ENCODE data around the gene SLIT3. TPM values are rescaled to one million over a fixed set of nuclear protein-coding genes. Genes with fewer than 3 reads are reported as not detected.

SLIT3 gene
- total and polyA plus RNA-seq, 8 donors = 1.2 to 24.5 (median 8.6) TPM

DNA sequence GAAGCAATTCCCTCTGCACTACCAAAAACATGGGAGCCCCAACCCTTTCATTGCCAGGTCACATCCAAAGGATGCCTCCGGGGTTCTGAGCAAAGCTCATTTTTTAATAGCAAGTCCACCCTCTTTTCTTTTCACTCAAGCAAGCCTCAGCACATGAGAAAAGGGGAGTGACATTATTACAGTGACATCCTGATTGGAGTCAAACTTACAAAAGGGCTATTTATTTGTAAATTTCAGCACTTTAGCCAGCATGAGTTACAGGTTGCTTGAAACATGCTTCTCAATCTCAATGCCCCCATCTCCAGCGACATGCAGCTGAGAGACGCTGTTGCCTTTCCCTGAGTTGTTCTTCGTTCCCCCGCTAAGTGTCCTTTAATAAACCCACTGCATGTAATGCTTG, 483.3 kb downstream of the SLIT3 start:
- 72 to 81% (median 79%) methylated on average over 5 of the region's 5 CpGs for WGBS, 5 donors
- Histone ChIP-seq H3K27ac (no peak overlapping the region), H3K4me3 (no peak overlapping the region), H3K9me3 (no peaks in the 10 kb centered on the region), H3K27me3 (no peaks in the 10 kb centered on the region), H3K36me3 (peaks cover 0 to 15% (median 0%) of the 10 kb centered on the region in 4 donors), H3K4me1 (no peaks in the 10 kb centered on the region)
- intact Hi-C loops (cut with DNase I; ENCODE audit: low total_unique reads) = no loop called here
- no peak for TF ChIP-seq EP300 (IDR thresholded peaks at IDR 0.05)
- TF ChIP-seq, protein P1, sequence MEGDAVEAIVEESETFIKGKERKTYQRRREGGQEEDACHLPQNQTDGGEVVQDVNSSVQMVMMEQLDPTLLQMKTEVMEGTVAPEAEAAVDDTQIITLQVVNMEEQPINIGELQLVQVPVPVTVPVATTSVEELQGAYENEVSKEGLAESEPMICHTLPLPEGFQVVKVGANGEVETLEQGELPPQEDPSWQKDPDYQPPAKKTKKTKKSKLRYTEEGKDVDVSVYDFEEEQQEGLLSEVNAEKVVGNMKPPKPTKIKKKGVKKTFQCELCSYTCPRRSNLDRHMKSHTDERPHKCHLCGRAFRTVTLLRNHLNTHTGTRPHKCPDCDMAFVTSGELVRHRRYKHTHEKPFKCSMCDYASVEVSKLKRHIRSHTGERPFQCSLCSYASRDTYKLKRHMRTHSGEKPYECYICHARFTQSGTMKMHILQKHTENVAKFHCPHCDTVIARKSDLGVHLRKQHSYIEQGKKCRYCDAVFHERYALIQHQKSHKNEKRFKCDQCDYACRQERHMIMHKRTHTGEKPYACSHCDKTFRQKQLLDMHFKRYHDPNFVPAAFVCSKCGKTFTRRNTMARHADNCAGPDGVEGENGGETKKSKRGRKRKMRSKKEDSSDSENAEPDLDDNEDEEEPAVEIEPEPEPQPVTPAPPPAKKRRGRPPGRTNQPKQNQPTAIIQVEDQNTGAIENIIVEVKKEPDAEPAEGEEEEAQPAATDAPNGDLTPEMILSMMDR (IDR thresholded peaks at IDR 0.05) = no peak
- no peak for TF ChIP-seq POLR2AphosphoS5 (IDR thresholded peaks at IDR 0.05)
- no peak for TF ChIP-seq POLR2A (IDR thresholded peaks at IDR 0.05)
- DNase-seq = no peak

DNA sequence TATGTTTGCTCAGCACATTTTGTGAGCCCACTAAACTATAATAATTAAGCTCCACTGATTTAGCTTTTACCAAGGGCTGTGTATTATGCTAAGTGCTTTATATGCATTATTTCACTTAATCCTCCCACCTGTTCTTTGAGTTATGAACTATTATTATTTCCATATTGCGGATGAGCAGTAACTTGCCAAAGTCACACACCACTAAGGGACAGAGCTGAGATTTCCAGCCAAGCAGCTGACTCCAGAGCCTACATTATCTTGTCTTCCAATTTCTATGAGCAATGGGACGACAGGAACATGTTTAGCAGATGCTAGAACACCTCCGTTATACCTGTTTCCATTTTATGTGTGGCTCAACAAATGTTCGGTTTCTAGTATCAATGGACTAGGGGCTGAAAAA, 484.3 kb downstream of the SLIT3 start:
- Histone ChIP-seq H3K4me1 (no peaks in the 10 kb centered on the region), H3K27me3 (no peaks in the 10 kb centered on the region), H3K36me3 (peaks cover 0 to 15% (median 0%) of the 10 kb centered on the region in 4 donors), H3K4me3 (no peak overlapping the region), H3K27ac (no peak overlapping the region), H3K9me3 (no peaks in the 10 kb centered on the region)
- TF ChIP-seq POLR2A (IDR thresholded peaks at IDR 0.05) (no peak), POLR2AphosphoS5 (IDR thresholded peaks at IDR 0.05) (no peak)
- TF ChIP-seq, protein P1 (IDR thresholded peaks at IDR 0.05) = no peak
- intact Hi-C loops (cut with DNase I; ENCODE audit: low total_unique reads) = no loop called here
- 87 to 91% (median 91%) methylated on average over 4 of the region's 4 CpGs for WGBS, 5 donors
- no peak for DNase-seq

DNA sequence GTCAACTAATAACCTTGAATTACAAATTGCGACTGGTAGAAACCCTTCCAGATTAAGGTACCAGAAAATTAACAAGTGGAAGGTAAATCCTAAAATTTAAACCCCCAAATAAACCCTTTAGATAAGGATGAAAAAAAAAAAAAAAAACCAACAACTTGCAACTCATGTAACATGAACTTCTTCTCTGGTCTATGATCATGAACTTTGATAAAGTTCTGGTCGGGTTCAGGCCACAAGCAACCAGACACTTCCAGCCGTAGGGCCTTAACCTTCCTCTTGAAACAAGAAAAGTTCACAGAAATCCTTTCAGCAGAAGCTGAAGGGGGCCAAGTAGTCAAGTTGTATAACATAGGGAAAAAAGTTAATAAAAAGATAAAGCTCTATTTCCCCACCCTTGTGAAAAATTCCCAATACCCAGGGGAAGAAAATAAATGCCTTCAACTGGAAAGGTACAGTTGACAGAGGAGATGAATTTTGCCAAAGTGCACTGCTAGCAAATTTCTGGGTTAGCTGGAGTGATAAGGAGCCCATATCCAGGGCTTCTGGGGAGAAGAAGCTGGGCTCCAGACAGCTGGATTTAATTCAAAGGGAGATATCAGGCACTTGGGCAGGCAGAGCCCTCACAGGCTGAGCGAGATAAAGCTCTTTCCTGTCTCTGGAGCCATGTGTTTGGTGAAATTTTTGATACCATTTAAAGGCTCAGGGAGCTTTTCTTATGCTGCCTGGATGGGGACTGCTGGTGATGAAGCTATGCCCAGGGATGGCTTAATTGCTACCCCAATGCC, 487.6 kb downstream of the SLIT3 start:
- DNase-seq = no peak
- Histone ChIP-seq H3K27ac (no peak overlapping the region), H3K27me3 (no peaks in the 10 kb centered on the region), H3K9me3 (no peaks in the 10 kb centered on the region), H3K36me3 (peaks cover 0 to 15% (median 0%) of the 10 kb centered on the region in 4 donors), H3K4me1 (no peaks in the 10 kb centered on the region), H3K4me3 (no peak overlapping the region)
- intact Hi-C loops (cut with DNase I; ENCODE audit: low total_unique reads) = no loop called here
- TF ChIP-seq EP300 (IDR thresholded peaks at IDR 0.05) = no peak
- TF ChIP-seq POLR2A (IDR thresholded peaks at IDR 0.05) = no peak
- TF ChIP-seq POLR2AphosphoS5 (IDR thresholded peaks at IDR 0.05) = no peak
- TF ChIP-seq, protein P1 (IDR thresholded peaks at IDR 0.05) = no peak
- WGBS, 5 donors = 46 to 76% (median 65%) methylated on average over 4 of the region's 4 CpGs

DNA sequence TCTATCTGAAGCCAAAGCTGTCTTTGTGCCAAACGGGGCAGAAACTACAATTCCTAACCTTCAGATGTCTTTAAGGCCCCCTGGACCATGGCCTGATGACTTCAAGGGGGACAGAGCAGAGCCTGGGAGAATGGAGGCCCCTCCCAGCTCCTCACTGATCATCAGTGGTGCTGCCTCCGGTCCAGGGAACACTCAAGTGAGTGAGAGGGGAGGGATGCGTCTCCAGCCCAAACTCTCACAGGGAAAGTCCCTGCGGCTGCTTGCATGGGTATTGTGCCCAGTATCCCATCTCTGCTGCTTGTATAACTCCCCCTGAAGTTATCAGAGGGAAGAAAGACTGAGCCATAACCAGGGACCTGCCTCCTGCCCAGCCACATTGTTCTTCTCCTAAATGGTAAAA, 490.3 kb downstream of the SLIT3 start:
- Histone ChIP-seq H3K27ac (no peak overlapping the region), H3K36me3 (peaks cover 0 to 16% (median 0%) of the 10 kb centered on the region in 4 donors), H3K4me3 (no peak overlapping the region), H3K9me3 (no peaks in the 10 kb centered on the region), H3K27me3 (no peaks in the 10 kb centered on the region), H3K4me1 (no peaks in the 10 kb centered on the region)
- TF ChIP-seq, protein P1 (IDR thresholded peaks at IDR 0.05) = no peak
- no peak for TF ChIP-seq POLR2AphosphoS5 (IDR thresholded peaks at IDR 0.05)
- TF ChIP-seq POLR2A (IDR thresholded peaks at IDR 0.05) = no peak
- TF ChIP-seq EP300 (IDR thresholded peaks at IDR 0.05) = no peak
- no peak for DNase-seq
- 70 to 89% (median 86%) methylated on average over 2 to 4 of the region's 4 CpGs for WGBS, 5 donors
- intact Hi-C loops (cut with DNase I; ENCODE audit: low total_unique reads) = no loop called here

Measured in stomach (tissue), 9 donors.